HEK293 (cell line): Measurements from ENCODE around the gene SLC6A6.

Experiments used
- AEBP2 ChIP-seq: fragments of 450-650 bp; formaldehyde crosslinking; IDR thresholded peaks from 2 replicates; pipeline ENCODE4 v1.5.1; 2016; ENCODE audit warnings: missing biosample characterization, missing genetic modification characterization, borderline replicate concordance
- FEZF1 ChIP-seq: fragments of 450-650 bp; formaldehyde crosslinking; IDR thresholded peaks from 2 replicates; pipeline ENCODE4 v1.5.1; 2016; ENCODE audit warnings: missing biosample characterization, missing genetic modification characterization
- SP2 ChIP-seq: fragments of 450-650 bp; formaldehyde crosslinking; IDR thresholded peaks from 2 replicates; pipeline ENCODE4 v1.5.1; 2016; ENCODE audit warnings: missing biosample characterization, missing genetic modification characterization
- ZBTB20 ChIP-seq: fragments of 450-650 bp; formaldehyde crosslinking; IDR thresholded peaks from 2 replicates; pipeline ENCODE4 v1.5.1; 2016; ENCODE audit warnings: missing biosample characterization, missing genetic modification characterization
- ZNF610 ChIP-seq: fragments of 450-650 bp; formaldehyde crosslinking; IDR thresholded peaks from 2 replicates; pipeline ENCODE4 v1.5.1; 2016; ENCODE audit warnings: missing biosample characterization, missing genetic modification characterization, borderline replicate concordance
- TF ChIP-seq, protein P1 (sequence below): fragments of 450-650 bp; formaldehyde crosslinking; IDR thresholded peaks from 2 replicates; pipeline ENCODE4 v1.5.1; 2017; ENCODE audit warnings: missing biosample characterization, missing genetic modification characterization

GRCh38 chr3:14523792-14524191 lies 121.4 kb downstream of the SLC6A6 start:
- TF ChIP-seq ZNF610 (no peak), AEBP2 (tag by site-specific recombination) (no peak), SP2 (no peak), ZBTB20 (no peak), FEZF1 (tag by site-specific recombination) (no peak)
- TF ChIP-seq, protein P1, sequence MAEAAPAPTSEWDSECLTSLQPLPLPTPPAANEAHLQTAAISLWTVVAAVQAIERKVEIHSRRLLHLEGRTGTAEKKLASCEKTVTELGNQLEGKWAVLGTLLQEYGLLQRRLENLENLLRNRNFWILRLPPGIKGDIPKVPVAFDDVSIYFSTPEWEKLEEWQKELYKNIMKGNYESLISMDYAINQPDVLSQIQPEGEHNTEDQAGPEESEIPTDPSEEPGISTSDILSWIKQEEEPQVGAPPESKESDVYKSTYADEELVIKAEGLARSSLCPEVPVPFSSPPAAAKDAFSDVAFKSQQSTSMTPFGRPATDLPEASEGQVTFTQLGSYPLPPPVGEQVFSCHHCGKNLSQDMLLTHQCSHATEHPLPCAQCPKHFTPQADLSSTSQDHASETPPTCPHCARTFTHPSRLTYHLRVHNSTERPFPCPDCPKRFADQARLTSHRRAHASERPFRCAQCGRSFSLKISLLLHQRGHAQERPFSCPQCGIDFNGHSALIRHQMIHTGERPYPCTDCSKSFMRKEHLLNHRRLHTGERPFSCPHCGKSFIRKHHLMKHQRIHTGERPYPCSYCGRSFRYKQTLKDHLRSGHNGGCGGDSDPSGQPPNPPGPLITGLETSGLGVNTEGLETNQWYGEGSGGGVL (tag by site-specific recombination): no peak
